HG02642 (cell line): ENCODE results near the gene EPS15.
"Not testable (repeated sequence)": the region's sequence is repeated elsewhere in the genome, so short reads cannot be mapped to it uniquely, and the experiment has no call there.

Experiments used
- ATAC-seq: cut with Tn5 transposase; IDR thresholded peaks from one replicate; pipeline ENCODE4 v1.9.1; 2021; ENCODE audit warnings: mild to moderate bottlenecking; ENCODE audit not compliant: unreplicated experiment, poor library complexity

Gene EPS15

GRCh38 chr1:51325011-51325385 lies 194.1 kb downstream of the EPS15 start:
- ATAC-seq = not testable (repeated sequence)

GRCh38 chr1:51324251-51325010 lies 194.6 kb downstream of the EPS15 start:
- no peak for ATAC-seq

- ATAC-seq = no peak
Observed at GRCh38 chr1:51323778-51324177, 195.3 kb downstream of the EPS15 start.

GRCh38 chr1:51322417-51323101 lies 196.5 kb downstream of the EPS15 start:
- no peak for ATAC-seq

- ATAC-seq = no peak
Observed at GRCh38 chr1:51321924-51322280, 197.2 kb downstream of the EPS15 start.

- no peak for ATAC-seq
Observed at GRCh38 chr1:51320967-51321923, 197.8 kb downstream of the EPS15 start.

- ATAC-seq = no peak
Observed at GRCh38 chr1:51317798-51318197, 201.3 kb downstream of the EPS15 start.

GRCh38 chr1:51316846-51317120 lies 202.3 kb downstream of the EPS15 start:
- ATAC-seq = no peak

- ATAC-seq = no peak
Observed at GRCh38 chr1:51316113-51316845, 202.8 kb downstream of the EPS15 start.

GRCh38 chr1:51314974-51315373 lies 204.1 kb downstream of the EPS15 start:
- no peak for ATAC-seq

GRCh38 chr1:51313961-51314777 lies 204.9 kb downstream of the EPS15 start:
- ATAC-seq = no peak

- no peak for ATAC-seq
Observed at GRCh38 chr1:51313268-51313852, 205.7 kb downstream of the EPS15 start.

GRCh38 chr1:51312718-51313117 lies 206.3 kb downstream of the EPS15 start:
- no peak for ATAC-seq

GRCh38 chr1:51311826-51312225 lies 207.2 kb downstream of the EPS15 start:
- no peak for ATAC-seq

- no peak for ATAC-seq
Observed at GRCh38 chr1:51310871-51311613, 208.0 kb downstream of the EPS15 start.

- ATAC-seq = no peak
Observed at GRCh38 chr1:51309291-51309690, 209.8 kb downstream of the EPS15 start.

GRCh38 chr1:51308636-51309035 lies 210.4 kb downstream of the EPS15 start:
- no peak for ATAC-seq

- no peak for ATAC-seq
Observed at GRCh38 chr1:51306950-51307349, 212.1 kb downstream of the EPS15 start.
